Measurements from ENCODE around the gene NIPBL. TPM values are rescaled to one million over a fixed set of nuclear protein-coding genes. Genes with fewer than 3 reads are reported as not detected.

The NIPBL gene, protein sequence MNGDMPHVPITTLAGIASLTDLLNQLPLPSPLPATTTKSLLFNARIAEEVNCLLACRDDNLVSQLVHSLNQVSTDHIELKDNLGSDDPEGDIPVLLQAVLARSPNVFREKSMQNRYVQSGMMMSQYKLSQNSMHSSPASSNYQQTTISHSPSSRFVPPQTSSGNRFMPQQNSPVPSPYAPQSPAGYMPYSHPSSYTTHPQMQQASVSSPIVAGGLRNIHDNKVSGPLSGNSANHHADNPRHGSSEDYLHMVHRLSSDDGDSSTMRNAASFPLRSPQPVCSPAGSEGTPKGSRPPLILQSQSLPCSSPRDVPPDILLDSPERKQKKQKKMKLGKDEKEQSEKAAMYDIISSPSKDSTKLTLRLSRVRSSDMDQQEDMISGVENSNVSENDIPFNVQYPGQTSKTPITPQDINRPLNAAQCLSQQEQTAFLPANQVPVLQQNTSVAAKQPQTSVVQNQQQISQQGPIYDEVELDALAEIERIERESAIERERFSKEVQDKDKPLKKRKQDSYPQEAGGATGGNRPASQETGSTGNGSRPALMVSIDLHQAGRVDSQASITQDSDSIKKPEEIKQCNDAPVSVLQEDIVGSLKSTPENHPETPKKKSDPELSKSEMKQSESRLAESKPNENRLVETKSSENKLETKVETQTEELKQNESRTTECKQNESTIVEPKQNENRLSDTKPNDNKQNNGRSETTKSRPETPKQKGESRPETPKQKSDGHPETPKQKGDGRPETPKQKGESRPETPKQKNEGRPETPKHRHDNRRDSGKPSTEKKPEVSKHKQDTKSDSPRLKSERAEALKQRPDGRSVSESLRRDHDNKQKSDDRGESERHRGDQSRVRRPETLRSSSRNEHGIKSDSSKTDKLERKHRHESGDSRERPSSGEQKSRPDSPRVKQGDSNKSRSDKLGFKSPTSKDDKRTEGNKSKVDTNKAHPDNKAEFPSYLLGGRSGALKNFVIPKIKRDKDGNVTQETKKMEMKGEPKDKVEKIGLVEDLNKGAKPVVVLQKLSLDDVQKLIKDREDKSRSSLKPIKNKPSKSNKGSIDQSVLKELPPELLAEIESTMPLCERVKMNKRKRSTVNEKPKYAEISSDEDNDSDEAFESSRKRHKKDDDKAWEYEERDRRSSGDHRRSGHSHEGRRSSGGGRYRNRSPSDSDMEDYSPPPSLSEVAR (N-terminal part only)
- 202 and 206 TPM in 2 replicates for total RNA-seq (2013; cell fraction: nucleolus; rRNA removed)
- total RNA-seq (2014; rRNA removed) = 18.0 and 19.6 TPM in 2 replicates
- total RNA-seq (2014; rRNA removed; fragmentation: Illumina TruSeq; extraction: Trizol) = 27.5 and 36.6 TPM in 2 replicates
- 45.4 and 45.7 TPM in 2 replicates for total RNA-seq (2021)
- 9.2 TPM for polyA plus RNA-seq (2011; ENCODE audit: low read depth)
- polyA plus RNA-seq (2011; rRNA removed) = 41.5 and 50.4 TPM in 2 replicates
- 29.0 and 35.5 TPM in 2 replicates for polyA plus RNA-seq (2011; cell fraction: cytosol; rRNA removed)
- polyA plus RNA-seq (2011; cell fraction: nucleus; rRNA removed) = 40.8 and 52.1 TPM in 2 replicates
- polyA plus RNA-seq (2012) = 14.7 and 20.8 TPM in 2 replicates
- polyA plus RNA-seq (2014; fragmentation: Illumina TruSeq; extraction: Trizol) = 29.9 and 42.0 TPM in 2 replicates
- polyA plus RNA-seq (2014; fragmentation: Nextera tagmentation; extraction: Ambion mirVana) = 10 to 100 TPM; 10.4 to 13.4 TPM
- 15.1 and 18.9 TPM in 2 replicates for polyA plus RNA-seq (2014; rRNA removed)
- 10 to 100 TPM; 19.7 to 20.7 TPM for polyA plus RNA-seq (2016; fragmentation: Nextera tagmentation; extraction: Ambion mirVana)
- 176 and 271 TPM in 2 replicates for polyA minus RNA-seq (2011; rRNA and poly(A)+ RNA removed)
- polyA minus RNA-seq (2011; cell fraction: cytosol; rRNA and poly(A)+ RNA removed) = 28.5 and 49.5 TPM in 2 replicates
- polyA minus RNA-seq (2011; cell fraction: nucleus; rRNA and poly(A)+ RNA removed) = 111 and 150 TPM in 2 replicates
- percentile 94 among the genes with signal in this experiment for Bru-seq, nascent RNA
- BruChase-seq, experiment 1, labeled RNA remaining after a 6-hour chase = percentile 90 among the genes with signal in this experiment
- percentile 94 among the genes with signal in this experiment for BruChase-seq, experiment 2, labeled RNA remaining after a 2-hour chase
- long read RNA-seq, experiment 1, partial matches to known transcripts = 2 of 3 reads
- long read RNA-seq, experiment 1, other reads (novel, unspliced or antisense) = 1 of 3 reads
- long read RNA-seq, experiment 2, partial matches to known transcripts = 36 of 44 reads
- long read RNA-seq, experiment 2, other reads (novel, unspliced or antisense) = 8 of 44 reads

DNA sequence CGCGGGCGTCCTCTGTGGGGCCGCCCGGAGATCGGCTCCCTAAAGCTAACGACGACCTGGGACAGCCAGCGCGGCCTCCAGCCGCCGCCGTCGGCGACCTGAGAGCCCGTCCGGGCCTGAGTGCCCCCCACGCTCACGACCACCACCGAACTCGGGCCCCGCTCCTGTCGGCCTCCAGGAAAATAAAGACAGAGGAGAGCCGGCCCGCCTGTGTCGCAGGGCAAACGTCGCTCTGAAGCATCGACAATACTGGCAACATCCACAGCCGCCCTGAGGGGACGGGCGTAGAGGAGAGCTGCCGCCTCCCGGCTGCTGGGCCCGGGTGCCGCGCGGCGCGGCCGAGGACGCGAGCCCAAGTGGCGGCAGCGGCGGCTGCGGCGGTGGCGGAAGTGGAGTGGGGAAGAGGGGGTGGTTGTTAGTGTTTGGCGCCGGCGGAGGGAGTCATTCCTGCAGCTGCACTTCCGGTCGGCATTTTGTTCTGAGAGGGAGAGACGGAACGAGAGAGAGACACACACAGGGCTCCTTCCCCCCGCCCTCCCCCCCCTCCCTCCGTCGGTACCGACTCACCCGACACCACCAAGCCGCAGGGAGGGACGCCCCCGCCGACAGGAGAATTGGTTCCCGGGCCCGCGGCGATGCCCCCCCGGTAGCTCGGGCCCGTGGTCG, at the start of gene NIPBL:
NIPBL (plus strand) TSS at position 471 of the 666 bp plus-strand sequence. CDS start 76,928 bp downstream, outside the sequence.
- ChIA-PET POLR2A (interaction anchor here (1.6 to 2.9 kb wide), 3 partner anchors 76 to 153 kb away, joined by 4 to 24 read pairs (median 4); no protein-coding TSS in a partner anchor), SMC1A (ENCODE audit: uncharacterized antibody, unreplicated experiment) (interaction anchor here (0.9 to 3.7 kb wide), 4 partner anchors 9 to 153 kb away, joined by 3 to 30 read pairs (median 10); no protein-coding TSS in a partner anchor), CTCF (interaction anchor here (2.6 to 3.1 kb wide), 2 partner anchors 129 to 137 kb away, joined by 12 to 21 read pairs; no protein-coding TSS in a partner anchor), RAD21 (ENCODE audit: unreplicated experiment) (interaction anchor here (1.1 to 5.2 kb wide), 3 partner anchors 69 to 154 kb away, joined by 3 to 35 read pairs (median 3); no protein-coding TSS in a partner anchor)
- Histone ChIP-seq H3K4me1 (ENCODE audit: control insufficient read depth, insufficient read depth, low read length) (peaks cover 4% of the 10 kb centered on the region; the same call in 1 of the 2 replicates), H3K4me3 (peak within 1 kb of the TSS; percentile 95), H3K79me2 (ENCODE audit: control insufficient read depth, insufficient read depth, low read length) (peaks cover 97% of the 10 kb centered on the region), H3K27ac (ENCODE audit: control insufficient read depth, insufficient read depth) (peak within 1 kb of the TSS; percentile 85), H2AFZ (ENCODE audit: control insufficient read depth, low read depth, low read length) (peak within 1 kb of the TSS; percentile 81), H3K9ac (ENCODE audit: control insufficient read depth, insufficient read depth, low read length) (peak within 1 kb of the TSS; percentile 94), H4K20me1 (ENCODE audit: control insufficient read depth, insufficient read depth) (no peaks in the 10 kb centered on the region), H3K27me3 (replicated peaks in 1 of 2; ENCODE audit: control insufficient read depth in 2 of 2, insufficient read depth in 2 of 2, low read length in 1 of 2) (no peaks in the 10 kb centered on the region), H3K9me3 (replicated peaks; ENCODE audit: control insufficient read depth, insufficient read depth, low read length) (no peaks in the 10 kb centered on the region), H3K4me2 (ENCODE audit: control insufficient read depth, insufficient read depth) (peak within 1 kb of the TSS; percentile 56), H3K36me3 (ENCODE audit: control insufficient read depth in 2 of 2, insufficient read depth in 2 of 2, low read length in 1 of 2) (no peaks in the 10 kb centered on the region)
- DNase-seq (ENCODE audit: low read depth, low spot score) = peak; percentile 66
- WGBS (ENCODE audit: insufficient coverage, insufficient replicate concordance, low lambda C conversion rate, missing lambda C conversion rate) = under 1% methylated on average over 66 of the region's 73 CpGs
- intact Hi-C loops (cut with micrococcal nuclease; ENCODE audit: unreplicated experiment) = loop anchor here (5.0 to 10.0 kb wide), 4 partner anchors 131 to 722 kb away; partner anchors contain the start of genes LMBRD2, NUP155, SKP2 and WDR70
- FAIRE-seq = no peak
- no TSS peak for BruUV-seq (replicated peaks)
- in situ Hi-C loops (cut with MboI) = no loop called here
- ATAC-seq = peak; percentile 66
- TF ChIP-seq TCF12 (IDR thresholded peaks at IDR 0.05; ENCODE audit: low read depth, low read length) = peak; percentile 71; the same call in 1 of the 2 replicates
- TF ChIP-seq SIX5 (IDR thresholded peaks at IDR 0.05; ENCODE audit: low read depth, low read length, severe bottlenecking) = peak; percentile 42
- peak; percentile 91 for TF ChIP-seq GABPA (IDR thresholded peaks at IDR 0.05; ENCODE audit: low read depth)
- peak; percentile 84 for TF ChIP-seq BACH1 (IDR thresholded peaks at IDR 0.05; ENCODE audit: borderline replicate concordance)
- TF ChIP-seq LARP7 (IDR thresholded peaks at IDR 0.05) = peak; percentile 64
- no peak for TF ChIP-seq SMC3 (IDR thresholded peaks at IDR 0.05; ENCODE audit: borderline replicate concordance, low read length)
- TF ChIP-seq SUZ12 (IDR thresholded peaks at IDR 0.05; ENCODE audit: unreplicated experiment) = no peak
- TF ChIP-seq ZNF207 (IDR thresholded peaks at IDR 0.05; ENCODE audit: borderline replicate concordance) = no peak
- peak; percentile 82; the same call in 1 of the 2 replicates for TF ChIP-seq ZBTB40 (IDR thresholded peaks at IDR 0.05; ENCODE audit: borderline replicate concordance)
- TF ChIP-seq POU2F2 (IDR thresholded peaks at IDR 0.05; ENCODE audit: borderline replicate concordance, low read depth, low read length) = peak; percentile 77; the same call in 2 of the 3 replicates
